NCI-H345 treated with DMSO at 0.1 percent for 48 hours (cell line): Measurements from ENCODE around the gene LRBA.
"Not testable (repeated sequence)": the region's sequence is repeated elsewhere in the genome, so short reads cannot be mapped to it uniquely, and the experiment has no call there.

Source experiments
- DNase-seq: peaks from one replicate; lab custom pipeline; 2025; ENCODE audit not compliant: unreplicated experiment; lab: John Stamatoyannopoulos, UW

The LRBA gene

DNA sequence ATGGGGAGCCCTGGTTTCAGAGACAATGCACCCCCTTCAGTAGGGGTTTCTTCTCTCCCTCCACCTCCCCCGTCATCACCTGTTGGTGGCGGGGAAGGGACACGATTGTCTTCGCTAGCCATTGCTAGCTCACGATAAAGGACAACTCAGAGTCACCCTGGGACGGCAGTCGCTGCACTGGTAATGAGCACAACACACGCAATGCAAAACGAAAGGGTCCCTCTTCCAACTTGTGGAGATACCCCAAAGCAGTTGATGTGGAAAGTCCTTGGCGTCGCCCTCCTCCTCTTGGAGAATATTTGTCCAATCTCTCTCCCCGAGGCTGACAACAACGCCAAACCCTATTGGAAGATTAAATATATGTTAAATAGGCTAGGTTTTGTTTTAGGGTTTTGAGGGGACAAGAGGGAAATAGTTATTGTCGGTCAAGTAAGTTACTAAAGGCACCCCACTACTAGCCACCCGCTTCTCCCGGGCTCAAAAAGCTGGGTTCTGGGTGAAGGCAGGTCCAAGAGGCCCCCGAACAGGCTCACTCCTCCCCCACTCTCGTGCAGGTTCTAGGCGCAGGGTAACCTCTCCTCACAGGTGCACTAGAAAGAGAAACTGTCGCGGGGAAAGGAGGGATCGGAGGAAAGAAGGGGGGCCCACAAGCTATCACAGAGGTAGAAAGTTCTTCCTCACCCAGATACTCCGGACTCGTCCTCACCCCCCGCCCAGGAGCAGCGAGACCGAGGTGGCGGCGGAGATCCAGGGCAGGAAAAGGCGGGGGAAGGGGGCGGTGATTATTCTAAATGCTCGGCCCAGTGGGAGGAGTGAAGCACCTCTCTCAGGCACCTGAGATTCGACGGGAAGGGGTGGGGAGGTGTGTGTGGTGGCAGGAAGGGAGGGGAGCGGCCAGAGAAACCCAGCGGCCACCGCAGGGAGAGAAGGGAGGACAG is at the start of gene LRBA:
LRBA (minus strand) TSS at position 764 of the 938 bp plus-strand sequence; CDS start at position 122, 642 bp downstream.
- peak; percentile 76 for DNase-seq

GRCh38 chr4:151063143-151063542 is 48.1 kb upstream of the LRBA start:
- not testable (repeated sequence) for DNase-seq

DNA sequence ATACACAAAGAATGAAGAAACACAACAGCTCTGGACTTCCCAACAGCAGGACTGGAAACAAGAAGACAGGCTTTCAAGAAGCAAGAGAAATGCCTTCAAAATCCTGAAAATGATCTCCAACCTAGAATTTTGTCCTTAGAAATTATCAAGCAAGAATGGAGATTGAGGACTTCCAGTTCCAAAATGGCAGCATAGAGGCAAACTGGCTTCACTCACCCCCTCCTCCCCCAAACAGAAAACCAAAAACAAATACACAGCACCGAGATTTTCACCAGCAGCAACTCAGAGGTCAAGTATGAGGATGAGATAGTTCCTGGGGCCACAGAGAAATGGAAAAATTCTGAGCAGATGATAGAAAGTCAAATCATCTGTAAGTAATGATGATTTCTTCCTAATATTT is 40.5 kb upstream of the LRBA start:
- DNase-seq: no peak

GRCh38 chr4:151052785-151053184 is 37.7 kb upstream of the LRBA start:
- DNase-seq: no peak

DNA sequence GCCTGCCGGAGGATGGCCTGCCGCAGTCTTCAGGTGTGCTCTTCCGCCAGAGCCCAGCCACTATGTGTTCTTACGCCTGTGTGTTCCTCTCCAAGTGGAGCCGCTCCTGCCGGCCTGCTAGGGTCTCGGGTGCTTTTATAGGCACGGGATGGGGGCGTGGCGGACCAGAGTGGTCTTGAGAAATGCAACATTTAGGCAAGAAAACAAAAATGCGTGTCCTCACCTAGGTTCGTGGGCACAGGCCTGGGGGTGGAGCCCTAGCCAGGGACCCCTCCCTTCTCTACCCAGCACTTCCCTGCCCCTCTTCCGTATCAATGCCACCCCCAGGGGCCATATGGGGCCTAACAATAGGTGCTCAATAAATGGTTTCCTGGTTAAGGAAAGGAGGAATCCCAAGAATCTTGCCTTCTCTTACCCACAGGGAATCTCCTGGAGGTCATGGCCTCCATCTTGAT is 34.4 kb upstream of the LRBA start:
- DNase-seq: no peak

GRCh38 chr4:151048913-151049312 is 33.8 kb upstream of the LRBA start:
- DNase-seq: no peak

- DNase-seq: no peak
Measured at GRCh38 chr4:151046609-151047008, 31.5 kb upstream of the LRBA start.

- DNase-seq: peak; percentile 30
Measured at GRCh38 chr4:151045907-151046306, 30.8 kb upstream of the LRBA start.

GRCh38 chr4:151043803-151044515 is 28.9 kb upstream of the LRBA start:
- DNase-seq: no peak

DNA sequence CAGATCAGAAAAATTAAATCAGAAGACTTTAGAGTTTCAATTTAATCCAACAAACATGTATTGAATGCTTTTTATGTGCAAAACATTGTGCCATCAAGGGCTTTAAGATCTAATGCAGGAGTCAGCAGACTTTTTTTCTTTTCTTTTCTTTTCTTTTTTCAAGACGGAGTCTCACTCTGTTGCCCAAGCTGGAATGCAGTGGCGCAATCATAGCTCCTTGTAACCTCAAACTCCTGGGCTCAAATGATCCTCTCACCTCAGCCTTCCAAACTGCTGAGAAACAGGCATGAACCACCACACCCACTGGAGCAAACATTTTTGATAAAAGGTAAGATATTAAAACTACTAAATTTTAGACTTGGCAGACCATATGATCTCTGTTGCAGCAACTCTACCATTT is 24.6 kb upstream of the LRBA start:
- DNase-seq: no peak

DNA sequence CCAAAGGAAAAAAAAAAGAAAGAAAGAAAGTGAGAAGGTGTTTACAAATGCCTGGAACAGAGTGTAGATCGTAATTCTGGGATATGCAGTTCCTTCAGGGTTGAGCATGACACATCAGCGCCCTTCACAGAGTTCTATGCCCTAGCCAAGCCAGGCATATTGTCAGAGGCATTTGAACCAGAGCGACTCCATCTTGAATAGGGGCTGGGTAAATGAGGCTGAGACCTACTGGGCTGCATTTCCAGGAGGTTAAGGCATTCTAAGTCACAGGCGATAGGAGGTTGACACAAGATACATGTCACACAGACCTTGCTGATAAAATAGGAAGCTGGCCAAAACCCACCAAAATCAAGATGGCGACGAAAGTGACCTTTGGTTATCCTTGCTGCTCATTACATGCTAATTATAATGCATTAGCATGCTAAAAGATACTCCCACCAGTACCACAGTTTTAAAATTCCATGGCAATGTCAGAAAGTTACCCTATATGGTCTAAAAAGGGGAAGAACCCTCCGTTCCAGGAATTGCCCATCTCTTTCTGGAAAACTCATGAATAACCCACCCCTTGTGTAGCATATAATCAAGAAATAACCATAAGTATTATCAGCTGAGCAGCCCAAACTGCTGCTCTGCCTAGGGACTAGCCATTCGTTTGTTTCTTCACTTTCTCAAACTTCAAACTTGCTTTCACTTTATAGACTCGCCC is 23.5 kb upstream of the LRBA start:
- no peak for DNase-seq

DNA sequence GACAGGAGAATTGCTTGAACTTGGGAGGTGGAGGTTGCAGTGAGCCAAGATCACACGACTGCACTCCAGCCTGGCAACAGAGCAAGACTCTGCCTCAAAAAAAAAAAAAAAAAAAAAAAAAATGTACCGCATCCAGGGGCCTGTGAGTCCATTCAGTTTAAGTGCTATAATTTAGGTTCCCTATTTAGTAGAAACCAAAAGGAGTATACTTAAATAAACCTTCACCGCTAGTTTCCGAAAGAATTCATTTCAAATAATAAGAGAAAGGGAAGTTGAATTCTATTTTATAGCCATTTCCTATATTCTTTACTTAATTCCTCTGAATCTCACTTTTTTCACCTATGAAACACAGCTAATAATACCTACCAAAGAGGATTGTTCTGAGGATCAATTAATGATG is 20.8 kb upstream of the LRBA start:
- no peak for DNase-seq

DNA sequence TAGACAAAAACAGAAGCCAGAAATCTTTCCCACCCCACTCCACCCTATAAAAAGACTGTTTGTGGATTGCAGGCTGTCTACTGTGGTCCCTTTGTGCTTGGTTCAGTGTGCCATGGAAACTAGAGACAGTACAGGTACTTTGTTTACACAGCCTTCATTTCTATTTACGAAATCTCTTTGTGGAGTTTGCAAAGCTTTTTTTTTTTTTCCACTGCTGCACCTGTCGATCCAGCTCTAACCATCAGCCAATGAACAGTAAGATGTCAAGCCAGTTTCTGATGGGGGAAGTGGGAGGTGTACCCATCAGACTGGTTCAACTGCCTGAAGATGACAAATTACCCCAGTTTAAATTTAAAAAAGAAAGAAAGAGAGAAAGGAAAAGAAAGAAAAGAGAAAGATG is 20.2 kb upstream of the LRBA start:
- DNase-seq: peak; percentile 91

DNA sequence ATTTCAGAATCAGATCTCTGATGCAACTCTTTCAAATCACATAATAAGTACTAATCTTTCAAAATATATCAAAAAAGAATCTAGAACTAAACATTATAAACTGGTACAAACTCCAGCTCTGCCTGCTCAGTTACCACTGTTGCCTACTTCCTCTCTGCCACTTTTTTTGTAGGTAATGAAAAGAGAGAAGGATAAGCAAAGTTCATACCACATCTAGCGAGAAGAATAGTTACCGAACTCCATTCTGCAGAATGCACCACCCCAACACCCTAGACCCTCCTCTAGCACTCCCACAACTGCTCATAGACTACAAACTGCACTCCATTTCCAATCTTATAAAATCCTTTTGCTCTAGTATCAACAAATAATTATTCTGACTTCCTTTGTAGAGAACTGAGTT is 19.7 kb upstream of the LRBA start:
- DNase-seq: peak; percentile 53

DNA sequence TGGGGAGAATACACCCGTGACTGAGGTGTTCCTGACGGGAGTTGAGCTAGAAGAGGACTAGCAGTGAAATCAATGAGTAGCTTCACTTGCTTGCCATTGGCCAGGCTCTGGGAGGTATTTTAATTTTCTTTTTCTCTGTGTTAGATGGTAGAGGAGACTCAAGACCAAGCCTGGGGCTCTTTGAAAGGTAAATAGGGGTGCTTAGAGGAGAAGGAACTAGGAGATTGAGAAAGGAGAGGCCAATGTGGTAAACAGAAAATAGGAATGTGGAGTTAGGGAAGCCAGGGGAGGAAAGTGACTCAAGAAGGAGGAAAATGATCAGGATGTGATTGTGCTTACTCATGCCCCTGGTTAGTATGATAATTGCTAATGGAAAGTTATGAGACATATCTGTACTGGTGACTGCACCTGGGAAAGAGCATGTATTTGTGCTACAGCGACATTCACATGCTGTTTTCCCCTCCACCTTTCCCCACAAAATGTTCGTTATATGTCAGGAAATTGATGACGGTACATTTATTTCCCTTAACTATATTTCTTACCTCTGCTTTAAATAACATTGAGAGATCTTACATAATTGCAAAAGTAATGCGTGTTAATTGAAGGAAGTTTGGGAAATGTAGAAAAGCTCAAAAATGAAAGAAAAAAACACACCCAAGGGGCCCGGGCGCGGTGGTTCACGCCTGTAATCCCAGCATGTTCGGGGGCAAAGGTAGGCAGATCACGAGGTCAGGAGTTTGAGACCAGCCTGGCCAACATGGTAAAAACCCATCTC is 16.9 kb upstream of the LRBA start:
- no peak for DNase-seq

GRCh38 chr4:151029537-151029936 is 14.5 kb upstream of the LRBA start:
- no peak for DNase-seq

DNA sequence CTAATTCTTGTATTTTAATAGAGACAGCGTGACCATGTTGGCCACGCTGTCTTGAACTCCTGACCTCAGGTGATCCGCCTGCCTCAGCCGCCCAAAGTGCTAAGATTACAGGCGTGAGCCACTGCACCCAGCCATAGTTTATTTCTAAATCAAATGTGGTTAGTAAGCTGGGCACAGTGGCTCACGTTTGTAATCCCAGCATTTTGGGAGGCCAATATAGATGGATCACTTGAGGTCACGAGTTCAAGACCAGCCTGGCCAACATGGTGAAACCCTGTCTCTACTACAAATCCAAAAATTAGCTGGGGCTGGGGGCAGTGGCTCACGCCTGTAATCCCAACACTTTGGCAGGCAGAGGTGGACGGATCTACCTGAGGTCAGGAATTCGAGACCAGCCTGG is 13.9 kb upstream of the LRBA start:
- not testable (repeated sequence) for DNase-seq

- DNase-seq: no peak
Measured at GRCh38 chr4:151025759-151026158, 10.7 kb upstream of the LRBA start.

DNA sequence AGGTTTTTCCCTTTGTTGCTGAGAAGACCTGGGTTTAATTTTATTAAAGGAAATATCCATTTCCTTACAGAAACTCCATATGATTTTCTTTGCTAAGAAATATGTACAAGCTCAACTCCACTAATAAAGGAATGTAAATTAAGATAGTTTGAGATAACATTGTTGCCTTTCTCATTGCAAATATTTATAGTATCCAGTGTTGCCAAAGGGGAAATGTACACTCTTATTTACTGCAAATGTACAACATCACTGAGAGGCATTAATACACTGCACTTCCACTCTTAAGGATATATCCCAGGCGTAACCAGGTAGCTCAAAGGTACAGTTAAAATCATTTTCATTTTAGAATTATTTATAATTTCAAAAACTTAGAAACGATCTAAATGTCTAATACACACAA is 7.5 kb upstream of the LRBA start:
- DNase-seq: no peak

- no peak for DNase-seq
Measured at GRCh38 chr4:151021637-151022334, 6.7 kb upstream of the LRBA start.
